Measurements from ENCODE around the gene GPR42. TPM values are rescaled to one million over a fixed set of nuclear protein-coding genes. Genes with fewer than 3 reads are reported as not detected.
"Not testable (repeated sequence)": the region's sequence is repeated elsewhere in the genome, so short reads cannot be mapped to it uniquely, and the experiment has no call there.

The GPR42 gene
- total RNA-seq, 3 donors from 2014 or later, result 0.32 TPM; not detected in 2

DNA sequence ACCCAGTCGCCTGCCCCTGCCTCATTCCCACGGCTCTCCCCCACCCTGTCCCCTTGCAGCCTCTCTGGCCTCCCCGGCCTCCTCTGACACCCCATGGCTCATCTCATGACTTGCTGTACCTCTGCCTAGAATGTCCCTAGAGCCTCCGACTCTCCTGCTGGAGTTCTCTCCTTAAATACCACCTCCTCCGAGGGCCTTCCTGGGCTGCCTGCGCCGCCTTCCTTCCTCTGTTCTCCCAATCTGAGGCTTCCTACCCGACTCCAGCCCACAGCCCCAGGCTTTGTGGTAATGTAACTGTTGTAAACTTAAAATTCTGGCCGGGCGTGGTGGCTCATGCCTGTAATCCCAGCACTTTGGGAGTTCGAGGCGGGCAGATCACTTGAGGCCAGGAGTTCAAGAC is 27.7 kb downstream of the GPR42 start:
- ATAC-seq (no peak), DNase-seq (no peak)
- no peaks in the 10 kb centered on the region for H3K36me3 ChIP-seq (ENCODE audit: low read depth)
- H3K4me3 ChIP-seq, result no peak overlapping the region
- TF ChIP-seq, protein P1, sequence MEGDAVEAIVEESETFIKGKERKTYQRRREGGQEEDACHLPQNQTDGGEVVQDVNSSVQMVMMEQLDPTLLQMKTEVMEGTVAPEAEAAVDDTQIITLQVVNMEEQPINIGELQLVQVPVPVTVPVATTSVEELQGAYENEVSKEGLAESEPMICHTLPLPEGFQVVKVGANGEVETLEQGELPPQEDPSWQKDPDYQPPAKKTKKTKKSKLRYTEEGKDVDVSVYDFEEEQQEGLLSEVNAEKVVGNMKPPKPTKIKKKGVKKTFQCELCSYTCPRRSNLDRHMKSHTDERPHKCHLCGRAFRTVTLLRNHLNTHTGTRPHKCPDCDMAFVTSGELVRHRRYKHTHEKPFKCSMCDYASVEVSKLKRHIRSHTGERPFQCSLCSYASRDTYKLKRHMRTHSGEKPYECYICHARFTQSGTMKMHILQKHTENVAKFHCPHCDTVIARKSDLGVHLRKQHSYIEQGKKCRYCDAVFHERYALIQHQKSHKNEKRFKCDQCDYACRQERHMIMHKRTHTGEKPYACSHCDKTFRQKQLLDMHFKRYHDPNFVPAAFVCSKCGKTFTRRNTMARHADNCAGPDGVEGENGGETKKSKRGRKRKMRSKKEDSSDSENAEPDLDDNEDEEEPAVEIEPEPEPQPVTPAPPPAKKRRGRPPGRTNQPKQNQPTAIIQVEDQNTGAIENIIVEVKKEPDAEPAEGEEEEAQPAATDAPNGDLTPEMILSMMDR (IDR thresholded peaks at IDR 0.05), result no peak
- no peaks in the 10 kb centered on the region for H3K4me1 ChIP-seq (ENCODE audit: low read depth)
- no peaks in the 10 kb centered on the region for H3K9me3 ChIP-seq
- intact Hi-C loops (cut with DNase I, micrococcal nuclease), result no loop called here

DNA sequence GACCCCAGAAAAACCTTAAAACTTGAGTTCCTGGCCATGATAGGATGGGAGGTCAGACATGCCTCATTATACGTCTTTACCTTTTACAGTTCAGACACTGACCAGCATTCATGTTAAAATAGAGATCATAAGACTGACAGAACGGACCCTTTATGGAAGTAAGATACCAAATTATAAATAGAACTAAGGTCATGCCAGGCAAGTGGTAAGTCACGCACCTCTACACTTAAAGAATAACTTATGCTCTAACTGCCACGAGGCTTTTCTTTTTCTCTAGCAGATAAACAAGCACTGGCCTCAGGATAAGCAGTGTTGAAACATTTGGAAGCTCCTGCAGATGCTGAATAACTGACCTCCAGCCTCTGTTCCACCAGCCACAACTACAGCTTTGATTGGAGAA is 28.4 kb downstream of the GPR42 start:
- Histone ChIP-seq H3K36me3 (ENCODE audit: low read depth) (no peaks in the 10 kb centered on the region), H3K4me3 (no peak overlapping the region), H3K9me3 (no peaks in the 10 kb centered on the region), H3K4me1 (ENCODE audit: low read depth) (no peaks in the 10 kb centered on the region)
- ATAC-seq, result no peak
- TF ChIP-seq, protein P1 (IDR thresholded peaks at IDR 0.05), result no peak
- no peak for DNase-seq
- intact Hi-C loops (cut with DNase I, micrococcal nuclease), result no loop called here

DNA sequence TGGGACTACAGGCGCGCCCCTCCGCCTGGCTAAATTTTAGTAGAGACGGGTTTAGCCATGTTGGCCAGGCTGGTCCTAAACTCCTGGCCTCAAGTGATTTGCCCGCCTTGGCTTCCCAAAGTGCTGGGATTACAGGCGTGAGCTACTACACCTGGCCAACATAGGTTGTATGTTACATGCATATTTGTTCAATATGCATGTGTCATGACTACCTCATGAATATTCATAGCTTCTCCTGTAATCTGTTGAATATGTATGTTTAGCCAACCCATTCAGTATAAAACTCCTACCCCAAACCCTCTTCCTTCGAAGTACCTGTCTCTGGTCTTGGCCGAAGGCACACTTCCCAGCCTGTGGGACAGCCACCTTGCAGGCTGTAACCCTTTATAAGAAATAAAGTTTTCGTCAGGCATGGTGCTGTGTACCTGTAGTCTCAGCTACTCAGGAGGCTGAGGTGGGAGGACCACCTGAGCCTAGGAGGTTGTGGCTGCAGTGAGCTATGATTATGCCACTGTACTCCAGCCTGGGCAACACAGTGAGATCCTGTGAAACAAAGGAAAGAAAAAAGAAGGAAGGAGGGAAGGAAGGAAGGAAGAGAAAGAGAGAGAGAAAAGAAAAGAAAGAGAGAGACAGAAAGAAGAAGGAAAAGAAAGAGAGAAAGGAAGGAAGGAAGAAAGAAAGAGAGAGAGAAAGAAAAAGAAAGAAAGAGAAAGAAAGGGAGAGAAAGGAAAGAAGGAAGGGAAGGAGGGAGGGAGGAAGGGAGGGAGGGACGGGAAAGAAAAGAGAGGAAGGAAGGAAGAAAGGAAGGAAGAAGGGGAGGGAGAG is 29.3 kb downstream of the GPR42 start:
- ATAC-seq, result no peak
- TF ChIP-seq, protein P1 (IDR thresholded peaks at IDR 0.05), result no peak
- intact Hi-C loops (cut with DNase I, micrococcal nuclease), result no loop called here

DNA sequence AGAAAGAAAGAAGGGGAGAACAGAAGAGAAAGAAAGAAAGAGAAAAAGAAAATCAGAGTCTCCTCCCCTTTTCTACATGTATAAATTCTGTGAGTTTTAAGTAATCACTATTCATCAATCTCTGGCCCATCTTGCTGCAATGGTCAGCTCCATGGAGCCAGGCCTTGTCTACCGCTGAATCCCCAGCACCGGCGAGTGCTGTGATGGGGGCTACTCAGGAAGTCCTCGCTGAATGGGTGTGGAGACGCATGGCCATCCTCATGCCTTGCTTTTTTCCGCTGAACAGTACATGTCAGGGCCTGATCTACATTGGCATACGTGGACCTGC is 29.9 kb downstream of the GPR42 start:
- H3K4me3 ChIP-seq, result no peak overlapping the region
- no peak for ATAC-seq
- no peaks in the 10 kb centered on the region for H3K9me3 ChIP-seq
- intact Hi-C loops (cut with DNase I, micrococcal nuclease), result no loop called here
- no peaks in the 10 kb centered on the region for H3K36me3 ChIP-seq (ENCODE audit: low read depth)
- no peak for DNase-seq
- TF ChIP-seq, protein P1 (IDR thresholded peaks at IDR 0.05), result no peak
- no peaks in the 10 kb centered on the region for H3K4me1 ChIP-seq (ENCODE audit: low read depth)

More for the DNA sequence above, 29.3 kb downstream of the GPR42 start:
- no peak overlapping the region for H3K4me3 ChIP-seq
- H3K4me1 ChIP-seq (ENCODE audit: low read depth), result no peaks in the 10 kb centered on the region
- DNase-seq, result no peak
- H3K9me3 ChIP-seq, result no peaks in the 10 kb centered on the region
- H3K36me3 ChIP-seq (ENCODE audit: low read depth), result no peaks in the 10 kb centered on the region

DNA sequence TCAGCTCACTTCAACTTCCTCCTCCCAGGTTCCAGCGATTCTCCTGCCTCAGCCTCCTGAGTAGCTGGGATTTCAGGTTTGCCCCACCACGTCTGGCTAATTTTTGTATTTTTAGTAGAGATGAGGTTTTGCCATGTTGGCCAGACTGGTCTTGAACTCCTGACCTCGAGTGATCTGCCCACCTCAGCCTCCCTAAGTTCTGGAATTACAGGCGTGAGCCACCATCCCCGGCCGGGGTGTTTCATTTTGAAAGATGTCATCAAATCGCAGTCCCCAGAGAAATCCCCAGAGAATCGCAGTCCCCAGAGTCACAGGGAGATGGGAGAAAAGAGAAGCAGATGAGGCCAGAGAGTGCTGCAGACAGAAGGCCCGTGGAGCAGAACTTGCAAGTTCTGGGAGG is 30.5 kb downstream of the GPR42 start:
- H3K36me3 ChIP-seq (ENCODE audit: low read depth); intact Hi-C loops (cut with DNase I, micrococcal nuclease); DNase-seq: not testable (repeated sequence)

DNA sequence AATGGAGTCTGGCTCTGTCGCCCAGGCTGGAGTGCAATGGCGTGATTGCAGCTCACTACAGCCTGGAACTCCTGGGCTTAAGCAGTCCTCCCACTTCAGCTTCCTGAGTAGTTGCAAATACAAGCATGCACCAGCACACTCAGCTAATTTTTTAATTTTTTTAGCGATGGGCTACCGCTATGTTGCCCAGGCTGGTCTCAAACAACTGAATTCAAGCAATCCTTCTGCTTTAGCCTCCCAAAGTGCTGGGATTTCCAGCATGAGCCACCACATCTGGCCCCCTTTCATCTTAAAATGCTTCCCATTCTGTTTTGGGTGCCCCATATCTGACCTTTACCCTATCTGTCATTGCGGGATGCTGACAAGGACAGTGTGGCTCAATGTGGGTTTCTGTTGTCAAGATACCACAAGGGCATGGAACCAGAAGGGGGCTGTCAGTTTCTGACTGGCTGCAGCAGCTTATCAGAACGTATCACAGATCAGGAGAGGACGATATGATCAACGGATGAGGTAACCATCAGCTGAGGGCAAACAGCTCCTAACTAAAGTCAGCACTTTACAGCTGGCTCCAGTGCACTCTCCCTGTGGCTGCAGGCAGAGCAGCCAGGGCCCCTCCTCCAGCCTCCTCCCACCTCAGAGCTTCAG is 32.4 kb downstream of the GPR42 start:
- Histone ChIP-seq H3K4me1 (ENCODE audit: low read depth) (no peaks in the 10 kb centered on the region), H3K36me3 (ENCODE audit: low read depth) (no peaks in the 10 kb centered on the region), H3K9me3 (no peaks in the 10 kb centered on the region), H3K4me3 (no peak overlapping the region)
- DNase-seq (no peak), ATAC-seq (no peak)
- intact Hi-C loops (cut with DNase I, micrococcal nuclease), result no loop called here
- TF ChIP-seq, protein P1 (IDR thresholded peaks at IDR 0.05), result no peak

More for the DNA sequence above, 30.5 kb downstream of the GPR42 start:
- ATAC-seq; H3K9me3 ChIP-seq; H3K4me3 ChIP-seq; H3K4me1 ChIP-seq (ENCODE audit: low read depth): not testable (repeated sequence)

Measured in mucosa of descending colon (tissue), 3 donors.